Left colon (tissue), 2 donors: ENCODE data around the gene COL6A2. TPM values are rescaled to one million over a fixed set of nuclear protein-coding genes. Genes with fewer than 3 reads are reported as not detected.

Source experiments
- ATAC-seq: fragments of 200-7000 bp; cut with Tn5 transposase; one replicate; pipeline ENCODE4 v1.9.1; 2020; ENCODE audit warnings: mild to moderate bottlenecking, moderate library complexity
- DNase-seq, 2 donors: peaks; one replicate each; pipeline ENCODE4 v3.0.0-alpha.2; 2020
- intact Hi-C, 2 donors: fragments of 100-400 bp; cut with DNase I in 1 of 2; cut with micrococcal nuclease in 1 of 2; formaldehyde crosslinking; loops; one replicate each; pipeline versions ENCODE4 v1.11.2 to v1.14.0; 2022; cut with DNase I, micrococcal nuclease
- total RNA-seq, 2 donors: library from RNA; stranded (reverse); fragmentation: NEBNext Ultra II Directional; extraction: Animal tissue kit (Norgen Biotek cat#: 25700); gene quantifications; one replicate each; pipeline ENCODE4 v1.2.1, GENCODE V29; 2021
- donor health status: DM: no; HTN: no; CAD: no.
- donor health status: DM: yes; HTN: yes; CAD: no.

COL6A2 gene
- total RNA-seq, 2 donors from 2014 or later: 65.5 to 193 TPM

- no peak for DNase-seq
- intact Hi-C loops: no loop called here
- no peak for ATAC-seq
Measured at GRCh38 chr21:46154955-46155513, 57.1 kb downstream of the COL6A2 start.

- DNase-seq (no peak), ATAC-seq (no peak)
- intact Hi-C loops: no loop called here
Measured at GRCh38 chr21:46155514-46156377, 57.8 kb downstream of the COL6A2 start, which contains the start of gene FTCD. Gene FTCD, minus strand, starts transcription at chr21:46155579. Its CDS starts 56 bp downstream, at chr21:46155523.

GRCh38 chr21:46156378-46156645, 58.4 kb downstream of the COL6A2 start:
- DNase-seq (no peak), ATAC-seq (no peak)
- intact Hi-C loops: no loop called here

- DNase-seq: no peak
- no peak for ATAC-seq
- intact Hi-C loops: no loop called here
Measured at GRCh38 chr21:46156678-46157077, 58.8 kb downstream of the COL6A2 start.

GRCh38 chr21:46157396-46157986, 59.6 kb downstream of the COL6A2 start:
- intact Hi-C loops: no loop called here
- no peak for DNase-seq
- ATAC-seq: no peak

- intact Hi-C loops: no loop called here
- DNase-seq: no peak
- no peak for ATAC-seq
Measured at GRCh38 chr21:46157987-46158451, 60.1 kb downstream of the COL6A2 start.

- intact Hi-C loops: no loop called here
- DNase-seq (no peak), ATAC-seq (no peak)
Measured at GRCh38 chr21:46158666-46159300, 60.9 kb downstream of the COL6A2 start.

GRCh38 chr21:46159390-46159789, 61.5 kb downstream of the COL6A2 start:
- no peak for ATAC-seq
- no peak for DNase-seq
- intact Hi-C loops: no loop called here

GRCh38 chr21:46159841-46160656, 62.1 kb downstream of the COL6A2 start:
- ATAC-seq (no peak), DNase-seq (no peak)
- intact Hi-C loops: no loop called here

- no peak for DNase-seq
- intact Hi-C loops: no loop called here
- ATAC-seq: no peak
Measured at GRCh38 chr21:46160657-46160906, 62.7 kb downstream of the COL6A2 start.

GRCh38 chr21:46160907-46161632, 63.2 kb downstream of the COL6A2 start:
- intact Hi-C loops: no loop called here
- DNase-seq (no peak), ATAC-seq (no peak)

GRCh38 chr21:46161633-46162592, 64.0 kb downstream of the COL6A2 start:
- DNase-seq: no peak
- intact Hi-C loops: no loop called here
- ATAC-seq: no peak

GRCh38 chr21:46163380-46163779, 65.5 kb downstream of the COL6A2 start:
- DNase-seq (no peak), ATAC-seq (no peak)
- intact Hi-C loops: no loop called here

- no peak for ATAC-seq
- intact Hi-C loops: no loop called here
- no peak for DNase-seq
Measured at GRCh38 chr21:46165098-46165497, 67.2 kb downstream of the COL6A2 start.

GRCh38 chr21:46168238-46168637, 70.3 kb downstream of the COL6A2 start:
- intact Hi-C loops: no loop called here
- no peak for DNase-seq
- no peak for ATAC-seq

GRCh38 chr21:46168659-46169386, 70.9 kb downstream of the COL6A2 start:
- DNase-seq: no peak
- ATAC-seq: no peak
- intact Hi-C loops: no loop called here
